CD4-positive, alpha-beta T cell treated with Interleukin-15 for 4 hours (primary cell): ENCODE results near the gene ST3GAL5.

Experiments
- DNase-seq: peaks from one replicate; pipeline ENCODE4 v3.0.0-alpha.2; 2020; ENCODE audit warnings: low spot score

ST3GAL5 gene

GRCh38 chr2:85790032-85790431, 98.8 kb downstream of the ST3GAL5 start:
- DNase-seq = no peak

- DNase-seq = no peak
These were observed 99.5 kb downstream of the ST3GAL5 start for GRCh38 chr2:85789271-85789670.

- no peak for DNase-seq
These were observed 100.2 kb downstream of the ST3GAL5 start for GRCh38 chr2:85788603-85789002.

- no peak for DNase-seq
These were observed 100.8 kb downstream of the ST3GAL5 start for GRCh38 chr2:85787981-85788340.

- no peak for DNase-seq
These were observed 101.4 kb downstream of the ST3GAL5 start for GRCh38 chr2:85787282-85787980.
